H1 (cell line): ENCODE measurements around the gene UMODL1. TPM values are rescaled to one million over a fixed set of nuclear protein-coding genes. Genes with fewer than 3 reads are reported as not detected.

Experiments used
- CTCF ChIA-PET: fragments of 300-600 bp; sonication (Branson Sonifier 250); formaldehyde crosslinking; loops from one replicate; lab custom pipeline; 2021; ENCODE audit not compliant: partially characterized antibody; lab: Charles Lee
- POLR2A ChIA-PET: fragments of 300-600 bp; sonication (Branson Sonifier 250); formaldehyde crosslinking; loops from one replicate; lab custom pipeline; 2021; ENCODE audit warnings: inconsistent platforms; ENCODE audit not compliant: partially characterized antibody; lab: Charles Lee
- DNase-seq, 2 experiments: peaks; one replicate each; pipeline versions ENCODE4 v3.0.0 to v3.0.0-alpha.2; 2010 to 2022; ENCODE audit warnings: low spot score in 2 of 2, low read depth in 1 of 2, mixed read lengths in 1 of 2
- FAIRE-seq: peaks from 2 replicates; lab custom pipeline; 2011; peaks lifted over from hg19 to GRCh38; lab: Jason Lieb, UNC
- H2AFZ ChIP-seq: 2 replicates; pipeline ENCODE4 v1.8.1; 2012; ENCODE audit warnings: low read length, inconsistent platforms
- H2AK5ac ChIP-seq: 2 replicates; pipeline ENCODE4 v1.6.1; 2013; ENCODE audit warnings: low read depth, low read length
- H2BK120ac ChIP-seq: replicated peaks from 2 replicates; pipeline ENCODE3; 2013; ENCODE audit warnings: low read depth, low read length, inconsistent platforms
- H2BK12ac ChIP-seq: 2 replicates; pipeline ENCODE4 v1.6.1; 2013; ENCODE audit warnings: low read depth, low read length
- H2BK15ac ChIP-seq: 2 replicates; pipeline ENCODE4 v1.6.1; 2013; ENCODE audit warnings: low read length
- H2BK20ac ChIP-seq: 2 replicates; pipeline ENCODE4 v1.6.1; 2013; ENCODE audit warnings: low read length
- H2BK5ac ChIP-seq: 2 replicates; pipeline ENCODE4 v1.6.1; 2013; ENCODE audit warnings: low read depth, low read length
- H3K14ac ChIP-seq: 2 replicates; pipeline ENCODE4 v1.6.1; 2013; ENCODE audit warnings: inconsistent platforms; ENCODE audit not compliant: insufficient read length
- H3K18ac ChIP-seq: 2 replicates; pipeline ENCODE4 v1.6.1; 2013; ENCODE audit warnings: low read length; ENCODE audit errors: extremely low read depth
- H3K23ac ChIP-seq: 2 replicates; pipeline ENCODE4 v1.6.1; 2013; ENCODE audit warnings: inconsistent platforms; ENCODE audit not compliant: insufficient read length
- H3K23me2 ChIP-seq: 2 replicates; pipeline ENCODE4 v1.6.1; 2013; ENCODE audit warnings: low read depth, low read length
- H3K27ac ChIP-seq: 2 replicates; pipeline ENCODE4 v1.6.1; 2011; ENCODE audit warnings: low read depth, low read length, inconsistent platforms
- H3K27me3 ChIP-seq, 4 experiments: replicated peaks in 1 of 4; 1 replicate in 1 of 4; 2 replicates in 3 of 4; pipeline versions ENCODE4 v1.6.1 to v1.8.1; 2011 to 2013; ENCODE audit warnings: low read length in 3 of 4, mild to moderate bottlenecking in 3 of 4, inconsistent platforms in 2 of 4, mixed read lengths in 2 of 4, moderate library complexity in 1 of 4; ENCODE audit not compliant: control insufficient read depth in 3 of 4, insufficient read depth in 3 of 4; ENCODE audit errors: extremely low read depth in 1 of 4
- H3K36me3 ChIP-seq, 4 experiments: 2 replicates each; pipeline versions ENCODE4 v1.6.1 to v1.8.1; 2011 to 2013; ENCODE audit warnings: mild to moderate bottlenecking in 4 of 4, low read length in 3 of 4, moderate library complexity in 2 of 4, control low read depth in 1 of 4, inconsistent platforms in 1 of 4; ENCODE audit not compliant: insufficient read depth in 4 of 4, control insufficient read depth in 2 of 4
- H3K4ac ChIP-seq: replicated peaks from 2 replicates; pipeline ENCODE3; 2013; ENCODE audit warnings: low read length, low read depth, mixed read lengths, inconsistent platforms; ENCODE audit not compliant: insufficient read length
- H3K4me1 ChIP-seq, 4 experiments: replicated peaks in 1 of 4; 1 replicate in 1 of 4; 2 replicates in 3 of 4; pipeline versions ENCODE4 v1.6.1 to v1.8.1; 2011 to 2013; ENCODE audit warnings: low read length in 3 of 4, inconsistent platforms in 2 of 4, mixed read lengths in 1 of 4; ENCODE audit not compliant: insufficient read depth in 4 of 4, control insufficient read depth in 3 of 4
- H3K4me2 ChIP-seq, 2 experiments: 2 replicates each; pipeline versions ENCODE4 v1.6.1 to v1.8.1; 2011 to 2013; ENCODE audit warnings: low read depth in 2 of 2, low read length in 2 of 2, control low read depth in 1 of 2, inconsistent platforms in 1 of 2, mild to moderate bottlenecking in 1 of 2; ENCODE audit not compliant: insufficient read depth in 1 of 2
- H3K4me3 ChIP-seq, 4 experiments: fragments of 200-600, 300-600 bp in 1 of 4; sonication (generic), shearing (Covaris generic), sonication (Bioruptor Twin) in 1 of 4; 2 replicates each; pipeline versions ENCODE4 v1.5.1 to v1.8.1; 2011 to 2016; ENCODE audit warnings: low read length in 4 of 4, low read depth in 3 of 4, control low read depth in 2 of 4, inconsistent platforms in 2 of 4, mild to moderate bottlenecking in 2 of 4, mixed read lengths in 1 of 4, moderate library complexity in 1 of 4; ENCODE audit not compliant: insufficient read depth in 2 of 4; ENCODE audit errors: extremely low read depth in 1 of 4
- H3K56ac ChIP-seq: replicated peaks from 2 replicates; pipeline ENCODE3; 2013; ENCODE audit warnings: low read depth, mild to moderate bottlenecking, mixed read lengths, low read length, inconsistent platforms; ENCODE audit not compliant: insufficient read length
- H3K79me1 ChIP-seq: 2 replicates; pipeline ENCODE4 v1.6.1; 2013; ENCODE audit warnings: low read depth, low read length, control low read depth
- H3K79me2 ChIP-seq, 2 experiments: 2 replicates each; pipeline versions ENCODE4 v1.6.1 to v1.8.1; 2012 to 2013; ENCODE audit warnings: low read length in 2 of 2, mild to moderate bottlenecking in 2 of 2, inconsistent platforms in 1 of 2; ENCODE audit not compliant: insufficient read depth in 2 of 2, control insufficient read depth in 1 of 2
- H3K9ac ChIP-seq, 4 experiments: replicated peaks in 1 of 4; 1 replicate in 1 of 4; 2 replicates in 3 of 4; pipeline versions ENCODE4 v1.6.1 to v1.8.1; 2011 to 2013; ENCODE audit warnings: low read depth in 3 of 4, low read length in 3 of 4, control low read depth in 2 of 4, mild to moderate bottlenecking in 2 of 4, moderate library complexity in 2 of 4, inconsistent platforms in 1 of 4; ENCODE audit errors: extremely low read depth in 1 of 4
- H3K9me3 ChIP-seq, 2 experiments: 2 replicates each; pipeline versions ENCODE4 v1.6.1 to v1.8.1; 2012 to 2013; ENCODE audit warnings: mild to moderate bottlenecking in 2 of 2, moderate library complexity in 2 of 2, control low read depth in 1 of 2, inconsistent platforms in 1 of 2, low read depth in 1 of 2, low read length in 1 of 2, mixed read lengths in 1 of 2; ENCODE audit not compliant: insufficient read depth in 2 of 2
- H4K20me1 ChIP-seq, 2 experiments: replicated peaks in 1 of 2; 2 replicates each; pipeline versions ENCODE3 to v1.8.1; 2011 to 2013; ENCODE audit warnings: inconsistent platforms in 2 of 2, low read length in 2 of 2, mild to moderate bottlenecking in 1 of 2; ENCODE audit not compliant: insufficient read depth in 2 of 2, control insufficient read depth in 1 of 2
- H4K5ac ChIP-seq: 2 replicates; pipeline ENCODE4 v1.6.1; 2013; ENCODE audit warnings: low read length, low read depth, mixed read lengths, inconsistent platforms; ENCODE audit not compliant: insufficient read length
- H4K8ac ChIP-seq: 2 replicates; pipeline ENCODE4 v1.8.0; 2013; ENCODE audit warnings: mild to moderate bottlenecking, moderate library complexity, low read length, inconsistent platforms; ENCODE audit not compliant: insufficient read depth; ENCODE audit errors: extremely low read depth
- H4K91ac ChIP-seq: replicated peaks from 2 replicates; pipeline ENCODE3; 2013; ENCODE audit warnings: low read length, mixed read lengths, inconsistent platforms; ENCODE audit not compliant: insufficient read length
- ATF2 ChIP-seq: IDR thresholded peaks from 2 replicates; pipeline ENCODE4 v1.6.1; 2012; ENCODE audit warnings: low read length, inconsistent platforms
- BACH1 ChIP-seq: IDR thresholded peaks from 2 replicates; pipeline ENCODE4 v1.6.1; 2012; ENCODE audit warnings: low read length, improper control_type of control experiment
- BCL11A ChIP-seq, 2 experiments: IDR thresholded peaks; one replicate each; pipeline ENCODE4 v1.6.1; 2011; ENCODE audit warnings: low read depth in 2 of 2, low read length in 2 of 2, mild to moderate bottlenecking in 2 of 2
- CEBPB ChIP-seq: IDR thresholded peaks from 2 replicates; pipeline ENCODE4 v1.6.1; 2012; ENCODE audit warnings: low read depth, low read length
- CHD2 ChIP-seq: IDR thresholded peaks from 2 replicates; pipeline ENCODE4 v1.6.1; 2012; ENCODE audit warnings: low read length, improper control_type of control experiment
- GABPA ChIP-seq: IDR thresholded peaks from 2 replicates; pipeline ENCODE4 v1.6.1; 2011; ENCODE audit warnings: mild to moderate bottlenecking, low read length, moderate library complexity, borderline replicate concordance; ENCODE audit not compliant: insufficient read depth
- HDAC6 ChIP-seq: IDR thresholded peaks from one replicate; pipeline ENCODE4 v1.7.1; 2012; ENCODE audit warnings: low read depth, mild to moderate bottlenecking, inconsistent platforms, low read length, moderate library complexity
- JUN ChIP-seq: IDR thresholded peaks from 2 replicates; pipeline ENCODE4 v1.6.1; 2011; ENCODE audit warnings: low read depth, mild to moderate bottlenecking, improper control_type of control experiment, low read length
- NANOG ChIP-seq: IDR thresholded peaks from 2 replicates; pipeline ENCODE4 v1.6.1; 2011; ENCODE audit warnings: low read length, low read depth, mild to moderate bottlenecking, inconsistent platforms; ENCODE audit not compliant: insufficient read depth, poor library complexity, severe bottlenecking
- PHF8 ChIP-seq: fragments of 200-600 bp; sonication (generic); conservative IDR thresholded peaks from 2 replicates; pipeline ENCODE4 v1.7.1; 2012; ENCODE audit warnings: low read depth, mild to moderate bottlenecking, inconsistent platforms, low read length, moderate library complexity
- POLR2A ChIP-seq, 2 experiments: IDR thresholded peaks; 1 replicate in 1 of 2; 2 replicates in 1 of 2; pipeline ENCODE4 v1.6.1; 2011; ENCODE audit warnings: low read depth in 2 of 2, low read length in 2 of 2, mild to moderate bottlenecking in 2 of 2; ENCODE audit errors: control extremely low read depth in 1 of 2
- RFX5 ChIP-seq: IDR thresholded peaks from 2 replicates; pipeline ENCODE4 v1.6.1; 2011; ENCODE audit warnings: low read depth, low read length, improper control_type of control experiment, borderline replicate concordance
- SIRT6 ChIP-seq: IDR thresholded peaks from one replicate; pipeline ENCODE4 v1.7.1; 2012; ENCODE audit warnings: low read length, inconsistent platforms
- TEAD4 ChIP-seq: IDR thresholded peaks from 2 replicates; pipeline ENCODE4 v1.6.1; 2012; ENCODE audit warnings: low read depth, low read length, inconsistent platforms, mixed read lengths
- WGBS, 2 experiments: shearing (Covaris generic) in 1 of 2; methylation state at CpG; one replicate each; pipeline versions ENCODE4 v1.1.6 to v1.1.7; 2013 to 2015; ENCODE audit warnings: low lambda C conversion rate in 2 of 2, mixed read lengths in 2 of 2, inconsistent platforms in 1 of 2, low coverage in 1 of 2, missing lambda C conversion rate in 1 of 2; ENCODE audit not compliant: insufficient replicate concordance in 2 of 2, insufficient coverage in 1 of 2, insufficient read length in 1 of 2; ENCODE audit errors: extremely low coverage in 1 of 2, missing lambda C conversion rate in 1 of 2; 5-methylcytosine and 5-hydroxymethylcytosine counted together
- polyA plus RNA-seq, 7 experiments: library from polyadenylated mRNA; depleted of rRNA in 3 of 7; stranded (reverse) in 5 of 7; unstranded in 2 of 7; fragments of >200 nt in 5 of 7; fragments of 200-250 nt in 2 of 7; gene quantifications; 1 replicate in 5 of 7; 2 replicates in 1 of 7; 4 replicates in 1 of 7; pipeline versions ENCODE4 v1.2.1 to v1.2.3, GENCODE V29; 2011 to 2013; ENCODE audit warnings: missing spikeins in 2 of 7, mixed read lengths in 2 of 7
- total RNA-seq: library from RNA; stranded (reverse); fragmentation: NEBNext Ultra II Directional; extraction: Animal tissue kit (Norgen Biotek cat#: 25700); gene quantifications from 2 replicates; pipeline ENCODE4 v1.2.1, GENCODE V29; 2021

The UMODL1 gene
- total and polyA plus RNA-seq, 2 of the 8 experiments (the other 6 are each of a cell fraction or from before 2014, with no cell fraction given) = not detected

- no peaks in the 10 kb centered on the region for H3K23me2 ChIP-seq
- H3K79me2 ChIP-seq = no peaks in the 10 kb centered on the region
- H3K56ac ChIP-seq = no peak overlapping the region
- no peak overlapping the region for H4K8ac ChIP-seq
- H3K14ac ChIP-seq = no peak overlapping the region
- no peak overlapping the region for H3K4me3 ChIP-seq
- H2BK12ac ChIP-seq = no peak overlapping the region
- no peak overlapping the region for H3K4me2 ChIP-seq
- no peak overlapping the region for H3K18ac ChIP-seq
- no peaks in the 10 kb centered on the region for H4K20me1 ChIP-seq
- no peak overlapping the region for H3K9ac ChIP-seq
- H4K5ac ChIP-seq = no peak overlapping the region
- no peaks in the 10 kb centered on the region for H3K79me1 ChIP-seq
- H3K27ac ChIP-seq = no peak overlapping the region
- no peak overlapping the region for H2BK5ac ChIP-seq
- no peak overlapping the region for H4K91ac ChIP-seq
- DNase-seq = no peak
- no peak overlapping the region for H2AK5ac ChIP-seq
- H3K36me3 ChIP-seq = no peaks in the 10 kb centered on the region
- no peak overlapping the region for H2BK15ac ChIP-seq
- H3K23ac ChIP-seq = no peak overlapping the region
- H2BK120ac ChIP-seq = no peak overlapping the region
- H3K9me3 ChIP-seq = no peaks in the 10 kb centered on the region
- 88% methylated on average over 18 of the region's 18 CpGs; no CpG with 5 or more reads in 1 of the 2 experiments for WGBS, 2 experiments
- H3K4ac ChIP-seq = no peak overlapping the region
- no peak overlapping the region for H2BK20ac ChIP-seq
- CTCF ChIA-PET = interaction anchor here (0.5 to 2.7 kb wide), 7 partner anchors 8 to 330 kb away, joined by 3 to 13 read pairs (median 3); no protein-coding TSS in a partner anchor
- FAIRE-seq = no peak
- no peaks in the 10 kb centered on the region for H3K4me1 ChIP-seq
- no peaks in the 10 kb centered on the region for H3K27me3 ChIP-seq
- POLR2A ChIA-PET = interaction anchor here (1.6 kb wide), 1 partner anchor 10 kb away, joined by 3 read pairs; no protein-coding TSS in a partner anchor
- H2AFZ ChIP-seq = no peak overlapping the region
- TF ChIP-seq RFX5 (no peak), TEAD4 (no peak), SIRT6 (no peak), CEBPB (no peak), CHD2 (no peak), BACH1 (no peak), POLR2A (IDR thresholded peaks at IDR 0.05; ENCODE audit: control extremely low read depth in 1 of 2, low read depth in 2 of 2, low read length in 2 of 2) (no peak), PHF8 (no peak), BCL11A (IDR thresholded peaks at IDR 0.05; ENCODE audit: low read depth in 2 of 2, low read length in 2 of 2) (no peak), HDAC6 (no peak), GABPA (no peak), ATF2 (no peak), JUN (no peak), NANOG (no peak)
These were observed 10.8 kb downstream of the UMODL1 start for GRCh38 chr21:42081931-42082381.
